ENCODE measurements around the gene KIF26B.
"Not testable (repeated sequence)": the region's sequence is repeated elsewhere in the genome, so short reads cannot be mapped to it uniquely, and the experiment has no call there.

The KIF26B gene

GRCh38 chr1:245671966-245672767 lies 517.4 kb downstream of the KIF26B start:
- no peak for DNase-seq

- not testable (repeated sequence) for DNase-seq
These were observed 518.3 kb downstream of the KIF26B start for GRCh38 chr1:245672836-245673656.

GRCh38 chr1:245673881-245674414 lies 519.2 kb downstream of the KIF26B start:
- DNase-seq = no peak

DNA sequence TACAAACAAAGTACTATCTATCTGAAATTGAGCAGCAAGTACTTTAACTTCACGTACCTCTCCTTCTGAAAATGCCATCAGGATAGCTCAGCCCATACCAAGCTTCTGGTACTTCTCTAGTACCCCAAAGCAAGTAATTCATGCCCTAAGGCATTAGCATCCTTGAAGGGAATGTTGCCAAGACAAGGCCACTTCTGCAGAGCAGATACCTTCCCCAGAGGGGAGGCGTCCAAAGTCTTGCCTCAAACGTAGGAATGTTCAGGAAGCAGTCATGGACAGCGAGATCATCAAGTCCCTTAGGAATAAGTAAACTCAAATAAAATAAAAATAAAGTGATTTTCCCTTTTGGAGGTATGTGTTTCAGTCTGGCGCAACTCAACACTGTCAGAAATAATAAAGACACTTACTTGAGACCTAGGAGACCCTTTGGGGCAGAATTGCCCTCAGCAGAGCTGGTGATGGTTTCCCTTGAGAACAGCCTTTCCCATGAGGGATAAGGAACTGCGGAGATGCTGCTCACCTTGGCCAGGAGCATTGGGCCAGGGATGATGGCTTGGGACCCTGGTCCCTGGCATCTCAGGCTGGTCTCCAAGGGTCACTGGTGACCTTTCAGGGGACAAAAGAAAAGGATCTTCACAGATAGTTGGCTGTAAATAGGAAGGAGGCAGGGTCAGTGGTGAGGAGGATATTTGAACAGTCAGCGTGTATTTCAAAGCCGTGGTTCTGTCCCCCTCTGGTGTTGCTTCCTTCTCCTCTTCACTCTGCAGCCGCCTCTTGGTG lies 522.9 kb downstream of the KIF26B start:
- DNase-seq = no peak

DNA sequence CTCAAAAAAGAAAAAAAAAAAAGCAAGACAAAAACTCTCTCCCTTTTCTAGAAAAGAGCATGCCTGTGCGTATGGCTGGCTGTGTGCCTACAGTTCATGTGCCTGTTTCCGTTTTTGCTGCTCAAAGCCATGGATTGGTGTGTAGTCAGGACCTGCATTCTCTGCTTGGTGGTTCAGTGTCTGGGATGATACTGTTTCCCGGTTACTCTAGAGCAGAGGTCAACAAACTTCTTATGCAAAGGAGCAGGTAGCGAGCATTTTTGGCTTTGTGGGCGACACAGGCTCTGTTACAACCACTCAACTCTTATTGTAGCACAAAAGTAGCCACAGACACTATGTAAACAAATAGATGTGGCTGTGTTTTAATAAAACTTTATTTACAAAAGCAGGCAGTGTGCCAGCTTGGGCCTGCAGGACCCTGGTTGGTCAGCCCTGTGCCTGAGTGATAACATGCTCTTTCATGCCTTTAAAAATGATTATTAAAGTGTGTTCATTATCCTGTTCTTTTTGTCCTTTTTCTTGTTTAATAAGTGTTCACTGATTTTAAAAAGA lies 524.2 kb downstream of the KIF26B start:
- DNase-seq = no peak

- DNase-seq = no peak
These were observed 525.3 kb downstream of the KIF26B start for GRCh38 chr1:245679821-245680780.

- no peak for DNase-seq
These were observed 528.1 kb downstream of the KIF26B start for GRCh38 chr1:245682638-245683628.

- no peak for DNase-seq
These were observed 528.9 kb downstream of the KIF26B start for GRCh38 chr1:245683676-245684075.

GRCh38 chr1:245684166-245684565 lies 529.4 kb downstream of the KIF26B start:
- DNase-seq = no peak

GRCh38 chr1:245684571-245684970 lies 529.8 kb downstream of the KIF26B start:
- no peak for DNase-seq

DNA sequence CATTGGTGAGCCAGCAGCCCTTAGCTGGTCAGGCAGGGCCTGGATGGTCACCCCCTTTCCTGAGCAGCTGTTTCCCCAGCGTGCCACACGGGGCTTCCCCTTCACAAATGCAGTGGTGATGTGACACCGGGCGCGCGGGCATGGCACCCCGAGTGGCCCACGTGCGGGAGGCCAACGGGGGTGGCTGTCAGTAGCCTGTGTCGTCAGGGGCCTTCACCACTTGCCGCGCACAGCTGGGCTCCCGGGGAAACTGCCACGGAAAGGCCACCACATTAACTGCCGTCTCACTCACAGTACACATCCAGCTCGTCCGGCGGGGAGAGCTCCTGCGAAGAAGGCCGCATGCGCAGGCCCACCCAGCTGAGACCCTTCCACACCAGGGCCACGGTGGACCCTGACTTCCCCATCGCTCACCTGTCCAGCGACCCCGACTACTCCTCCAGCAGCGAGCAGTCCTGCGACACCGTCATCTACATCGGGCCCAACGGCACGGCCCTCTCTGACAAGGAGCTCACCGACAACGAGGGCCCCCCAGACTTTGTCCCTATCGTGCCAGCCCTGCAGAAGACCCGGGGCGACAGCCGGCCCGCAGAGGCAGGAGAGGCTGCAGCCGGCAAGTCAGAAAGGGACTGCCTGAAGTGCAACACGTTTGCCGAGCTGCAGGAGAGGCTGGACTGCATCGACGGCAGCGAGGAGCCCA lies 530.5 kb downstream of the KIF26B start:
- no peak for DNase-seq

GRCh38 chr1:245686006-245686405 lies 531.2 kb downstream of the KIF26B start:
- DNase-seq = no peak

DNA sequence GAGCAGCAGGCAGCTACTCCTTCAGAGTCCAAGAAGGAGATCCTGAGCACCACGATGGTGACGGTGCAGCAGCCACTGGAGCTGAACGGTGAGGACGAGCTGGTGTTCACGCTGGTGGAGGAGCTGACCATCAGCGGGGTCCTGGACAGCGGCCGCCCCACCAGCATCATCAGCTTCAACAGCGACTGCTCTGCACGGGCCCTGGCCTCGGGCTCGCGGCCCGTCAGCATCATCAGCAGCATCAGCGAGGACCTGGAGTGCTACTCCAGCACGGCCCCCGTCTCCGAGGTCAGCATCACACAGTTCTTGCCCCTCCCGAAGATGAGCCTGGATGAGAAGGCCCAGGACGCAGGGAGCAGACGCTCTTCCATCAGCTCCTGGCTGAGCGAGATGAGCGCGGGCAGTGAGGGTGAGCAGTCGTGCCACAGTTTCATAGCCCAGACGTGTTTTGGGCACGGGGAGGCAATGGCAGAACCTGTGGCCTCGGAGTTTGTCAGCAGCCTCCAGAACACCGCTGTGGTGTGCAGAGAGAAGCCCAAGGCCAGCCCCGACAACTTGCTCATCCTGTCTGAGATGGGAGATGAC lies 531.8 kb downstream of the KIF26B start:
- no peak for DNase-seq

- DNase-seq = no peak
These were observed 532.4 kb downstream of the KIF26B start for GRCh38 chr1:245687152-245687635.

DNA sequence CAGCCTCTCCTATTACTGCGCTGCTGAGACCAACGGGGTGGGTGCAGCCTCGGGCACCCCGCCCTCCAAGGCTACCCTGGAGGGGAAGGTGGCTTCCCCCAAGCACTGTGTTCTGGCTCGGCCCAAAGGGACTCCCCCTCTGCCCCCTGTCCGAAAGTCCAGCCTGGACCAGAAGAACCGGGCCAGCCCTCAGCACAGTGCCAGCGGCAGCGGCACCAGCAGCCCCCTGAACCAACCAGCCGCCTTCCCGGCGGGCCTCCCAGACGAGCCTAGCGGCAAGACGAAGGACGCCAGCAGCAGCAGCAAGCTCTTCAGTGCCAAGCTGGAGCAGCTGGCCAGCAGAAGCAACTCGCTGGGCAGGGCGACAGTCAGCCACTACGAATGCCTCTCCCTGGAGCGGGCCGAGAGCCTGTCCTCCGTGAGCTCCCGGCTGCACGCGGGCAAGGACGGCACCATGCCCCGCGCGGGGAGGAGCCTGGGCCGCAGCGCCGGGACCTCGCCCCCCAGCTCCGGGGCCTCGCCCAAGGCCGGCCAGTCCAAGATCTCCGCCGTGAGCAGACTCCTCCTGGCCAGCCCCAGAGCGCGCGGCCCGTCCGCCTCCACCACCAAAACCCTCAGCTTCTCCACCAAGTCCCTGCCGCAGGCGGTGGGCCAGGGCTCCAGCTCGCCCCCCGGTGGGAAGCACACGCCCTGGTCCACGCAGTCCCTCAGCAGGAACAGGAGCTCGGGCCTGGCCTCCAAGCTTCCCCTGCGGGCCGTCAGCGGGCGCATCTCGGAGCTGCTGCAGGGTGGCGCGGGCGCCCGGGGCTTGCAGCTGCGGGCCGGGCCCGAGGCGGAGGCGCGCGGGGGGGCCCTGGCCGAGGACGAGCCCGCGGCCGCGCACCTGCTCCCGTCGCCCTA lies 533.1 kb downstream of the KIF26B start:
- DNase-seq = no peak

DNA sequence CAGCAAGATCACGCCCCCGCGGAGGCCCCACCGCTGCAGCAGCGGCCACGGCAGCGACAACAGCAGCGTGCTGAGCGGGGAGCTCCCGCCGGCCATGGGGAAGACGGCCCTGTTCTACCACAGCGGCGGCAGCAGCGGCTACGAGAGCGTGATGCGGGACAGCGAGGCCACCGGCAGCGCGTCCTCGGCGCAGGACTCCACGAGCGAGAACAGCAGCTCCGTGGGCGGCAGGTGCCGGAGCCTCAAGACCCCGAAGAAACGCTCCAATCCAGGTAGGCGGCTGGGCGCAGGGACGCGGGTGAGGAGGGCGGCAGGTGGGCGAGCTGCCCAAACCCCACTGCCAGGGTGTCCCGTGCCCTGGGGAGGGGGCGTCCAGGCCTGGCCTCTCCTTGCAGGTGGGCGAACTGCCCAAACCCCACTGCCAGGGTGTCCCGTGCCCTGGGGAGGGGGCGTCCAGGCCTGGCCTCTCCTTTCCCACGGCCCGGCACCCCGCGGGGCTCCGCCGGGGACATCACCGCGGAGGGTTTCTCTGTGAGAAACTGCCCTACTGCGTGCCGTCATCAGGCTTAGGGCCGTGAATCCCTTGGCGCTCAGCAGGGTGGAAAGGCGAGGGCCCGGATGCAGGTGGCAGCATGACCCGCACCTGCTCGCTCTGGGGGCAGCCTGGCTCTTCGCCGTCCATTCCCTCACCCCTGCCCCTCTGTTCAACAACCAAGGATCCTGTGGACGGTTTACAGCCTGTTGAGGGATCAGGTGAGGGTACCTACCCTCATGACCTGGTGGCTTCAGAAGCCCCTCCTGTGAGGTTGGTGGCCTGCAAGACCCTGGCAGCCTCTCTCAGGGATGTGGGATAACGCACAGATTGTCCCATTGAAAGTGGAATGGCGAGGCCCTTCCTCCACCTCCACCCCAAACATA lies 534.0 kb downstream of the KIF26B start:
- DNase-seq = no peak
